IPS-15b (cell line): ENCODE data around the gene ACSL4.

Experiments used
- H3K27me3 ChIP-seq: one replicate; pipeline ENCODE4 v1.6.1; 2013; ENCODE audit warnings: low read length; ENCODE audit not compliant: control insufficient read depth, insufficient read depth
- H3K36me3 ChIP-seq: one replicate; pipeline ENCODE4 v1.6.1; 2013; ENCODE audit warnings: low read length; ENCODE audit not compliant: control insufficient read depth, insufficient read depth
- H3K4me1 ChIP-seq: one replicate; pipeline ENCODE4 v1.6.1; 2013; ENCODE audit warnings: mild to moderate bottlenecking, low read length; ENCODE audit not compliant: control insufficient read depth, insufficient read depth
- H3K4me3 ChIP-seq: one replicate; pipeline ENCODE4 v1.5.1; 2013; ENCODE audit warnings: low read depth, low read length
- H3K9ac ChIP-seq: one replicate; pipeline ENCODE4 v1.6.1; 2013; ENCODE audit warnings: low read depth, mild to moderate bottlenecking, low read length
- H3K9me3 ChIP-seq: one replicate; pipeline ENCODE4 v1.6.1; 2013; ENCODE audit warnings: mild to moderate bottlenecking, low read length; ENCODE audit not compliant: control insufficient read depth, insufficient read depth

The ACSL4 gene

GRCh38 chrX:109732807-109733612 lies at the start of gene ACSL4:
TSS of gene ACSL4 (minus strand) at chrX:109733257. CDS start at chrX:109683363, 49,894 bp downstream.
- Histone ChIP-seq H3K4me3 (peak within 1 kb of the TSS; percentile 90), H3K36me3 (no peaks in the 10 kb centered on the region), H3K9ac (peak within 1 kb of the TSS; percentile 56), H3K9me3 (no peaks in the 10 kb centered on the region), H3K27me3 (peaks cover 19% of the 10 kb centered on the region), H3K4me1 (peaks cover 7% of the 10 kb centered on the region)

GRCh38 chrX:109777749-109778148 lies 44.7 kb upstream of the ACSL4 start:
- Histone ChIP-seq H3K27me3 (no peaks in the 10 kb centered on the region), H3K4me1 (peaks cover 7% of the 10 kb centered on the region), H3K9ac (no peak overlapping the region), H3K4me3 (no peak overlapping the region), H3K36me3 (no peaks in the 10 kb centered on the region), H3K9me3 (no peaks in the 10 kb centered on the region)

GRCh38 chrX:109776986-109777385 lies 43.9 kb upstream of the ACSL4 start:
- Histone ChIP-seq H3K4me1 (peaks cover 7% of the 10 kb centered on the region), H3K27me3 (no peaks in the 10 kb centered on the region), H3K36me3 (no peaks in the 10 kb centered on the region), H3K9me3 (no peaks in the 10 kb centered on the region), H3K9ac (no peak overlapping the region), H3K4me3 (no peak overlapping the region)

GRCh38 chrX:109776432-109776831 lies 43.4 kb upstream of the ACSL4 start:
- H3K9ac ChIP-seq, result no peak overlapping the region
- no peaks in the 10 kb centered on the region for H3K9me3 ChIP-seq
- peaks cover 7% of the 10 kb centered on the region for H3K4me1 ChIP-seq
- no peaks in the 10 kb centered on the region for H3K27me3 ChIP-seq
- no peaks in the 10 kb centered on the region for H3K36me3 ChIP-seq
- no peak overlapping the region for H3K4me3 ChIP-seq

DNA sequence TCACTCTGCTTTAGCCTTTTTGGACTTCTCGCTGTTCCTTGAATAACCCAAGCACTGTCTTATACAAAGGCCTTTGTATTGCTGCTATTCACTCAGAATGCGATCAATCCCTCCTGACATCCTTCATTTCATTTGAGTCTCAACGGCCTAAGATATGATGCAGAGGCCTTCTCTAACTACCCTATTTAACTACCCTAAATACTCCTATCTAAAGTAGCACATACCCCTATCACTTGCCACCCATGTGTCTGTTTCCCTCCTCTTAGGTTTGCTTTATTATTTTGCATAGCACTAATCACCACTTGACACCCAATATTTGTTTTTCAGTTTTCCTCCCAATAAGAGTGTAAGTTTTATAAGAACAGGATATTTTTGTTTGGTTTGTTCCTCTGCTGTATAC lies 42.3 kb upstream of the ACSL4 start:
- no peak overlapping the region for H3K4me3 ChIP-seq
- H3K27me3 ChIP-seq, result no peaks in the 10 kb centered on the region
- no peaks in the 10 kb centered on the region for H3K9me3 ChIP-seq
- H3K36me3 ChIP-seq, result no peaks in the 10 kb centered on the region
- H3K9ac ChIP-seq, result no peak overlapping the region
- H3K4me1 ChIP-seq, result peaks cover 7% of the 10 kb centered on the region

DNA sequence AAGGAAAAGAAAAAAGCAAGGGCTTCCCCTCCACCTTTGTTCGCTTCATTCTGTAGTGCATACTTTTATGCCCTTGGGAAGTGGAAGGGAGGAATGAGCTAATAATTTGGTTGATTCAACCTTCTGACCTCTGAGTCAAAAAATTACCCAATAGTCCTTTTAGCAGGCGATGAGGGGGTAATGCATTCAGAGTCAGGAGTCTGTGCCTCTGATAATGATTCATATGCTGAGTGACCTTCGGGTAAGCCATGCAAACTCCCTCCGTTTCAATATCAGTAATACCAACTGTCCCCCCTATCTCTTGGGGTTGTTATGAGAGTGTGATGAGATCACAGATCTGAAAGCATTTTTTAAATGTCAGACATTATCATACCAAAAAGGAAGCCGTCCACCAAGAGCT lies 41.6 kb upstream of the ACSL4 start:
- Histone ChIP-seq H3K4me3 (no peak overlapping the region), H3K27me3 (no peaks in the 10 kb centered on the region), H3K36me3 (no peaks in the 10 kb centered on the region), H3K4me1 (peaks cover 7% of the 10 kb centered on the region), H3K9me3 (no peaks in the 10 kb centered on the region), H3K9ac (no peak overlapping the region)

- Histone ChIP-seq H3K9ac (no peak overlapping the region), H3K9me3 (no peaks in the 10 kb centered on the region), H3K27me3 (no peaks in the 10 kb centered on the region), H3K4me1 (peaks cover 7% of the 10 kb centered on the region), H3K36me3 (no peaks in the 10 kb centered on the region), H3K4me3 (no peak overlapping the region)
These were observed 41.1 kb upstream of the ACSL4 start for GRCh38 chrX:109774136-109774535.

DNA sequence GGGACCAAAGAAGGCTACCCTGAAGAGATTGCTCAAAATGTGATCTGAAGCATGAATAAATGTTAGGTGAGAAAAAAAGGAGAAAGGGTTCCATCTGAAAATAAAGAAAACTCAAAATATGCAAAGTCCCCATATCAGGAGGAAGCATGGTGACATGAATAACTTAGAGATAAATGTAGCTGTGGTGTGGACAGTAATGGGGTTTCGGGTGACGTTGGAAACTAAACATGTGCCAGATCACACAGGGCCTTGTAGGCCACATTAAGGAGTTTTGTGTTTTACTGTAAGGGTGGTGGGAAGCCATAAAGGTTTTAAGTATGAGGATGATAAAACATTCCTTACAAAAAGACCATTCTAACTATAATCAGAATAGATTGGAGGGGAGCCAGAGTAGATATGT lies 40.3 kb upstream of the ACSL4 start:
- peaks cover 7% of the 10 kb centered on the region for H3K4me1 ChIP-seq
- no peaks in the 10 kb centered on the region for H3K9me3 ChIP-seq
- no peak overlapping the region for H3K9ac ChIP-seq
- no peaks in the 10 kb centered on the region for H3K36me3 ChIP-seq
- no peak overlapping the region for H3K4me3 ChIP-seq
- H3K27me3 ChIP-seq, result no peaks in the 10 kb centered on the region

DNA sequence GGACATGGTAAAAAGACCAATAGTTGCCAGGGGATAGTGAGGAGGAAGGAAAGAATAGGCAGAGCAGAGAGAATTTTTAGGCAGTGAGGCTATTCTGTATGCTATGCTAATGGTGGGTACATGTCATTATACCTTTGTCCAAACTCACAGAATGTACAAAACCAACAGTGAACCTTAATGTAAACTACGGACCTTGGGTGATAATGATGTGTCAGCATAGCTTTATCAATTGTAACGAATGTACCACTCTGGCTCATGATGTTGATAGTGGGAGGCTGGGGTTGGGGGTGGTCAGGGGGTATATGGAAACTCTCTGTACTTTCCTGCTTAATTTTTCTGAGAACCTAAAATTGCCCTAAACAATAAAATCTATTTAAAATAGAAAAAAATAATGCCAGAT lies 37.7 kb upstream of the ACSL4 start:
- H3K36me3 ChIP-seq, result no peaks in the 10 kb centered on the region
- H3K9me3 ChIP-seq, result no peaks in the 10 kb centered on the region
- no peaks in the 10 kb centered on the region for H3K27me3 ChIP-seq
- H3K4me1 ChIP-seq, result peaks cover 7% of the 10 kb centered on the region
- no peak overlapping the region for H3K4me3 ChIP-seq
- H3K9ac ChIP-seq, result no peak overlapping the region

DNA sequence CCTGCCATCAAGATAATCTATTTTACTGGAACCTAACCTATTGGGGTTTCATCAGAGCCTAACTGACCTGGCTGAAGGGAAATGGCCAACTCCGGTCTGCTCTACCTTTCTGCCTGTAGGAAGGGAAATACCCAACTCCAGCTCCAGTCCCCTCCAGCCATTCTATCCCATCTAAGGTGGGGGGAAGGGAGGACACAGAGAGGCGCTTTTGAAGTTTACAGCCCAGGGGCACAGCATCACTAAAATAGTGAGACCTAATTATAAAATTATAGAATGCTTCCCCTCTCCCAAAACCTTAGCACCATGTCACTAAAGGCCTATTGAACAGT lies 27.8 kb upstream of the ACSL4 start:
- H3K36me3 ChIP-seq, result no peaks in the 10 kb centered on the region
- H3K9ac ChIP-seq, result no peak overlapping the region
- H3K9me3 ChIP-seq, result no peaks in the 10 kb centered on the region
- no peaks in the 10 kb centered on the region for H3K27me3 ChIP-seq
- peaks cover 13% of the 10 kb centered on the region for H3K4me1 ChIP-seq
- no peak overlapping the region for H3K4me3 ChIP-seq

DNA sequence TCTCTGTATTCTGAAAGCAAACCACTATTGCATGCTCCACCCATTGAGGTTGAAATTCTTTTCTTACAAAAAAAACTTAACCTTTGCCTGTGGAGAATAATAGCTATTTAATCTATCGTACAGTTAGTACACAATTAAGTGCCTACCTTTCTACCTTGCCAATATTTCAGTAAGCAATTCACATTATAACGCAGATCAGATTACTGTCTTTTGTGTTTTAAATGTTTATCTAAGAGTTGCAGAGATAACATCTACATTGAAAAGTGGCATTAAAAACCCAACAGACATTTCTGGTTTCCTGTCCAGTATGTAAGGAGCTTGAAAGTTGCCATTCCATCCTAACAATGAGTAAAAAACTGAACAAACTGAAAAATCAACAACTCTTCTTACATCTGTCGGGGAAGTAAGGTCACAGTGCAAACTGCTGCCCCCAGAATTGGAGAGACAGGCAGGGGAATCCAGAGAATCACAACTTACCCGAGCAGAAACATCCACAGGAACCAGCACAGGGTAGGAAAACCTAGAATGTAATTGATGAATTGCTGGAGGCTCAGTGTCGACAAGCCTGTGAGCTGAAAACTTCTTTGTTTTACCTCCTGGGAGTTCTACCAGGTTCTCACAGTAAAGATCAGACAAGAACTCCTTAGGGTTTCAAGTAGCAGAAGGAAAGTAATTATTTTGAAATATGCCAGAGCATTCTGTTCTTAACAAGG lies 27.3 kb upstream of the ACSL4 start:
- peaks cover 13% of the 10 kb centered on the region for H3K4me1 ChIP-seq
- no peaks in the 10 kb centered on the region for H3K36me3 ChIP-seq

GRCh38 chrX:109753256-109753655 lies 20.2 kb upstream of the ACSL4 start:
- Histone ChIP-seq H3K36me3 (no peaks in the 10 kb centered on the region), H3K9ac (no peak overlapping the region), H3K27me3 (no peaks in the 10 kb centered on the region), H3K4me3 (no peak overlapping the region), H3K4me1 (no peaks in the 10 kb centered on the region), H3K9me3 (no peaks in the 10 kb centered on the region)

More for the DNA sequence above, 27.3 kb upstream of the ACSL4 start:
- Histone ChIP-seq H3K27me3 (no peaks in the 10 kb centered on the region), H3K9me3 (no peaks in the 10 kb centered on the region), H3K4me3 (no peak overlapping the region), H3K9ac (no peak overlapping the region)
